Lower lobe of right lung (tissue), 2 donors: ENCODE results near the gene CAPN10. TPM values are rescaled to one million over a fixed set of nuclear protein-coding genes. Genes with fewer than 3 reads are reported as not detected.
A peak's percentile ranks its signal among the peaks of the same experiment; 100 is the strongest.

Experiments used
- ATAC-seq, 2 donors: fragments of 200-7000 bp; cut with Tn5 transposase; one replicate each; pipeline ENCODE4 v1.9.1; 2020 to 2022; ENCODE audit warnings: mild to moderate bottlenecking in 2 of 2, moderate library complexity in 2 of 2
- DNase-seq: peaks from one replicate; pipeline ENCODE4 v3.0.0-alpha.2; 2020
- H3K27ac ChIP-seq: fragments of 200-600 bp; one replicate; pipeline ENCODE4 v1.8.0; 2022
- H3K27me3 ChIP-seq: fragments of 200-600 bp; one replicate; pipeline ENCODE4 v1.8.0; 2022; ENCODE audit warnings: low read depth
- H3K36me3 ChIP-seq: fragments of 200-600 bp; one replicate; pipeline ENCODE4 v1.8.0; 2022; ENCODE audit warnings: mild to moderate bottlenecking
- H3K4me1 ChIP-seq: fragments of 200-600 bp; one replicate; pipeline ENCODE4 v1.8.0; 2022
- H3K4me3 ChIP-seq: fragments of 200-600 bp; one replicate; pipeline ENCODE4 v1.8.0; 2022; ENCODE audit warnings: mild to moderate bottlenecking
- H3K9me3 ChIP-seq: fragments of 200-600 bp; one replicate; pipeline ENCODE4 v1.8.0; 2022
- CTCF ChIP-seq: fragments of 200-600 bp; IDR thresholded peaks from one replicate; pipeline ENCODE4 v1.8.0; 2022; ENCODE audit warnings: antibody characterized with exemption, mild to moderate bottlenecking
- intact Hi-C: fragments of 100-400 bp; cut with DNase I; formaldehyde crosslinking; loops from one replicate; pipeline ENCODE4 v1.11.0; 2022
- total RNA-seq: library from RNA; stranded (reverse); fragmentation: NEBNext Ultra II Directional; extraction: Animal tissue kit (Norgen Biotek cat#: 25700); gene quantifications from one replicate; pipeline ENCODE4 v1.2.1, GENCODE V29; 2021
- donor health status: DM: no; HTN: yes; CAD: no; lungs with severe emphysema.

The CAPN10 gene
- total RNA-seq, 1 donor from 2014 or later: 37.2 TPM

GRCh38 chr2:240575101-240575965, 11.2 kb upstream of the CAPN10 start:
- no peaks in the 10 kb centered on the region for H3K9me3 ChIP-seq
- DNase-seq (peak; percentile 41), ATAC-seq (no peak)
- no peak overlapping the region for H3K27ac ChIP-seq
- intact Hi-C loops: no loop called here
- H3K27me3 ChIP-seq: no peaks in the 10 kb centered on the region
- no peak for TF ChIP-seq CTCF
- peaks cover 36% of the 10 kb centered on the region for H3K4me1 ChIP-seq
- H3K4me3 ChIP-seq: no peak overlapping the region
- H3K36me3 ChIP-seq: peaks cover 65% of the 10 kb centered on the region

- H3K4me1 ChIP-seq: peaks cover 34% of the 10 kb centered on the region
- H3K36me3 ChIP-seq: peaks cover 65% of the 10 kb centered on the region
- H3K27me3 ChIP-seq: no peaks in the 10 kb centered on the region
- no peak for TF ChIP-seq CTCF
- no peak overlapping the region for H3K27ac ChIP-seq
- no peak overlapping the region for H3K4me3 ChIP-seq
- H3K9me3 ChIP-seq: no peaks in the 10 kb centered on the region
- ATAC-seq: no peak
- peak; percentile 17 for DNase-seq
- intact Hi-C loops: no loop called here
These were observed 10.5 kb upstream of the CAPN10 start for GRCh38 chr2:240576036-240576435.

GRCh38 chr2:240576436-240577205, 9.9 kb upstream of the CAPN10 start:
- no peaks in the 10 kb centered on the region for H3K9me3 ChIP-seq
- ATAC-seq: no peak
- no peaks in the 10 kb centered on the region for H3K27me3 ChIP-seq
- intact Hi-C loops: no loop called here
- DNase-seq: peak; percentile 41
- H3K4me1 ChIP-seq: peaks cover 32% of the 10 kb centered on the region
- H3K4me3 ChIP-seq: no peak overlapping the region
- H3K27ac ChIP-seq: no peak overlapping the region
- no peak for TF ChIP-seq CTCF
- H3K36me3 ChIP-seq: peaks cover 65% of the 10 kb centered on the region

GRCh38 chr2:240577281-240578109, 9.0 kb upstream of the CAPN10 start:
- peaks cover 60% of the 10 kb centered on the region for H3K36me3 ChIP-seq
- ATAC-seq: no peak
- H3K9me3 ChIP-seq: no peaks in the 10 kb centered on the region
- TF ChIP-seq CTCF: no peak
- intact Hi-C loops: no loop called here
- H3K4me1 ChIP-seq: peaks cover 32% of the 10 kb centered on the region
- no peak overlapping the region for H3K4me3 ChIP-seq
- H3K27me3 ChIP-seq: no peaks in the 10 kb centered on the region
- no peak overlapping the region for H3K27ac ChIP-seq
- no peak for DNase-seq

- intact Hi-C loops: no loop called here
- Histone ChIP-seq H3K27ac (no peak overlapping the region), H3K4me1 (peaks cover 32% of the 10 kb centered on the region), H3K27me3 (no peaks in the 10 kb centered on the region), H3K9me3 (no peaks in the 10 kb centered on the region), H3K36me3 (peaks cover 54% of the 10 kb centered on the region), H3K4me3 (no peak overlapping the region)
- DNase-seq (no peak), ATAC-seq (no peak)
- no peak for TF ChIP-seq CTCF
These were observed 8.5 kb upstream of the CAPN10 start for GRCh38 chr2:240578110-240578450.
